PC-9 (cell line): Measurements from ENCODE around the gene CCDC174. TPM values are rescaled to one million over a fixed set of nuclear protein-coding genes. Genes with fewer than 3 reads are reported as not detected.

Source experiments
- BruUV-seq: library from RNA; stranded (reverse); fragments of 400-500 nt; replicated peaks from 2 replicates; lab custom pipeline; 2021; lab: Mats Ljungman, UMichigan
- CTCF ChIA-PET: fragments of 300-600 bp; sonication (Branson Sonifier 250); formaldehyde crosslinking; loops from one replicate; lab custom pipeline; 2022; ENCODE audit warnings: antibody characterized with exemption; lab: Charles Lee
- POLR2A ChIA-PET: fragments of 300-600 bp; sonication (Branson Sonifier 250); formaldehyde crosslinking; loops from one replicate; lab custom pipeline; 2022; ENCODE audit warnings: antibody characterized with exemption; ENCODE audit not compliant: unreplicated experiment; lab: Charles Lee
- DNase-seq, 2 experiments: peaks; one replicate each; pipeline versions ENCODE4 v3.0.0 to v3.0.0-alpha.2; 2015 to 2022; ENCODE audit warnings: mixed read lengths in 1 of 2
- H2AFZ ChIP-seq: fragments of 200-600 bp; sonication (generic); 2 replicates; pipeline ENCODE4 v1.8.1; 2017; ENCODE audit warnings: antibody characterized with exemption
- H3F3A ChIP-seq: fragments of 200-600 bp; sonication (generic); 2 replicates; pipeline ENCODE4 v1.8.1; 2017; ENCODE audit warnings: antibody characterized with exemption, mild to moderate bottlenecking, low read depth; ENCODE audit not compliant: insufficient read depth
- H3K27ac ChIP-seq: fragments of 200-600 bp; sonication (generic); 2 replicates; pipeline ENCODE4 v1.6.1; 2016; ENCODE audit warnings: mixed run types
- H3K27me3 ChIP-seq: fragments of 200-600 bp; sonication (generic); 2 replicates; pipeline ENCODE4 v1.6.1; 2016; ENCODE audit warnings: low read depth, mixed run types; ENCODE audit not compliant: insufficient read depth
- H3K36me3 ChIP-seq: fragments of 200-600 bp; sonication (generic); 2 replicates; pipeline ENCODE4 v1.6.1; 2016; ENCODE audit warnings: low read depth, mixed run types
- H3K4me1 ChIP-seq: fragments of 200-600 bp; sonication (generic); replicated peaks from 2 replicates; pipeline ENCODE4 v1.6.1; 2016; ENCODE audit warnings: mixed run types; ENCODE audit not compliant: insufficient read depth
- H3K4me2 ChIP-seq: fragments of 200-600 bp; sonication (generic); 2 replicates; pipeline ENCODE4 v1.6.1; 2017; ENCODE audit warnings: mixed run types
- H3K4me3 ChIP-seq: fragments of 200-600 bp; sonication (generic); 2 replicates; pipeline ENCODE4 v1.6.1; 2016; ENCODE audit warnings: mixed run types
- H3K79me2 ChIP-seq: fragments of 200-600 bp; sonication (generic); 2 replicates; pipeline ENCODE4 v1.6.1; 2017; ENCODE audit warnings: low read depth, mixed run types
- H3K9me2 ChIP-seq: fragments of 200-600 bp; sonication (generic); 2 replicates; pipeline ENCODE4 v1.8.1; 2017; ENCODE audit warnings: mild to moderate bottlenecking; ENCODE audit not compliant: insufficient read depth
- H3K9me3 ChIP-seq: fragments of 200-600 bp; sonication (generic); 2 replicates; pipeline ENCODE4 v1.8.1; 2016; ENCODE audit warnings: low read depth; ENCODE audit not compliant: insufficient read depth
- H4K20me1 ChIP-seq: fragments of 200-600 bp; sonication (generic); 2 replicates; pipeline ENCODE4 v1.8.1; 2017; ENCODE audit not compliant: insufficient read depth
- CTCF ChIP-seq: fragments of 200-600 bp; sonication (generic); conservative IDR thresholded peaks from 2 replicates; pipeline ENCODE4 v1.6.1; 2017; ENCODE audit warnings: mixed run types, antibody characterized with exemption, mild to moderate bottlenecking, moderate library complexity
- EZH2 ChIP-seq: fragments of 200-600 bp; sonication (generic); IDR thresholded peaks from 2 replicates; pipeline ENCODE4 v1.8.0; 2017; ENCODE audit warnings: antibody characterized with exemption, low read depth
- intact Hi-C: fragments of 100-400 bp; cut with micrococcal nuclease; formaldehyde crosslinking; loops from one replicate; pipeline ENCODE4 v1.10.0; 2022; ENCODE audit not compliant: unreplicated experiment
- total RNA-seq: library from RNA; stranded (reverse); gene quantifications from 2 replicates; pipeline ENCODE4 v1.2.3, GENCODE V29; 2021

Gene CCDC174
- total RNA-seq, 1 experiment from 2014 or later, result 14.7 TPM

GRCh38 chr3:14664170-14664569, 12.6 kb downstream of the CCDC174 start:
- H3K9me2 ChIP-seq, result no peaks in the 10 kb centered on the region
- TF ChIP-seq EZH2 (no peak), CTCF (no peak)
- H3K4me2 ChIP-seq, result no peak overlapping the region
- peaks cover 66% of the 10 kb centered on the region for H3K36me3 ChIP-seq
- no peaks in the 10 kb centered on the region for H3K9me3 ChIP-seq
- intact Hi-C loops, result no loop called here
- ChIA-PET CTCF (no interaction called here), POLR2A (interaction anchor here (0.5 kb wide), 1 partner anchor 13 kb away, joined by 3 read pairs; the partner anchor contains the start of gene CCDC174)
- peaks cover 5% of the 10 kb centered on the region; the same call in 1 of the 2 replicates for H3F3A ChIP-seq
- H3K27ac ChIP-seq, result no peak overlapping the region
- no peak overlapping the region for H3K4me3 ChIP-seq
- H3K27me3 ChIP-seq, result no peaks in the 10 kb centered on the region
- DNase-seq, result no peak
- no TSS peak for BruUV-seq
- no peaks in the 10 kb centered on the region for H3K4me1 ChIP-seq
- H4K20me1 ChIP-seq, result peaks cover 10% of the 10 kb centered on the region
- H3K79me2 ChIP-seq, result no peaks in the 10 kb centered on the region
- H2AFZ ChIP-seq, result no peak overlapping the region

GRCh38 chr3:14672588-14672987, 21.0 kb downstream of the CCDC174 start:
- no peak overlapping the region for H3K4me2 ChIP-seq
- no peaks in the 10 kb centered on the region for H3K79me2 ChIP-seq
- H4K20me1 ChIP-seq, result no peaks in the 10 kb centered on the region
- no peaks in the 10 kb centered on the region for H3K9me2 ChIP-seq
- no peak overlapping the region for H3K27ac ChIP-seq
- ChIA-PET POLR2A (no interaction called here), CTCF (interaction anchor here (0.6 kb wide), 2 partner anchors 13 to 108 kb away, joined by 3 to 4 read pairs; no protein-coding TSS in a partner anchor)
- TF ChIP-seq EZH2 (no peak), CTCF (no peak)
- no peaks in the 10 kb centered on the region for H3K4me1 ChIP-seq
- H3K27me3 ChIP-seq, result no peaks in the 10 kb centered on the region
- H3F3A ChIP-seq, result peaks cover 3% of the 10 kb centered on the region; the same call in 1 of the 2 replicates
- intact Hi-C loops, result loop anchor here (2.0 kb wide), 1 partner anchor 108 kb away; no protein-coding TSS in a partner anchor
- BruUV-seq, result no TSS peak
- no peak overlapping the region for H2AFZ ChIP-seq
- H3K4me3 ChIP-seq, result no peak overlapping the region
- peaks cover 23% of the 10 kb centered on the region; the same call in 1 of the 2 replicates for H3K36me3 ChIP-seq
- no peaks in the 10 kb centered on the region for H3K9me3 ChIP-seq
- no peak for DNase-seq

GRCh38 chr3:14674841-14675240, 23.3 kb downstream of the CCDC174 start, which contains the start of gene C3orf20:
Gene C3orf20, plus strand, starts transcription at chr3:14675141. Its CDS starts 7,573 bp downstream, at chr3:14682714.
- CTCF ChIA-PET, result no interaction called here

More at GRCh38 chr3:14674841-14675240, 23.3 kb downstream of the CCDC174 start, which contains the start of gene C3orf20:
- Histone ChIP-seq H2AFZ (no peak within 1 kb of the TSS), H3K4me2 (no peak within 1 kb of the TSS), H3K79me2 (no peaks in the 10 kb centered on the region), H3K9me3 (no peaks in the 10 kb centered on the region), H3K4me1 (no peaks in the 10 kb centered on the region), H3K9me2 (no peaks in the 10 kb centered on the region), H3F3A (peaks cover 3% of the 10 kb centered on the region; the same call in 1 of the 2 replicates), H3K27me3 (no peaks in the 10 kb centered on the region), H4K20me1 (no peaks in the 10 kb centered on the region), H3K27ac (no peak within 1 kb of the TSS), H3K4me3 (no peak within 1 kb of the TSS), H3K36me3 (peaks cover 14% of the 10 kb centered on the region; the same call in 1 of the 2 replicates)
- POLR2A ChIA-PET, result interaction anchor here (0.7 kb wide), 1 partner anchor 106 kb away, joined by 6 read pairs; no protein-coding TSS in a partner anchor
- BruUV-seq, result no TSS peak
- no peak for DNase-seq
- TF ChIP-seq CTCF (no peak), EZH2 (no peak)
- intact Hi-C loops, result loop anchor here (2.0 kb wide), 1 partner anchor 246 kb away; no protein-coding TSS in a partner anchor
